ENCODE results near the gene ATP1A2. TPM values are rescaled to one million over a fixed set of nuclear protein-coding genes. Genes with fewer than 3 reads are reported as not detected.

The ATP1A2 gene
- total and polyA plus RNA-seq, 2 experiments from 2014 or later: 4.9 to 17.7 TPM

- H3K79me2 ChIP-seq (replicated peaks; ENCODE audit: insufficient read depth): peaks cover 4% of the 10 kb centered on the region; the same call in 1 of the 2 replicates
- H3K4me1 ChIP-seq (ENCODE audit: insufficient read depth): peaks cover 48% of the 10 kb centered on the region
- no peaks in the 10 kb centered on the region for H4K20me1 ChIP-seq (replicated peaks; ENCODE audit: insufficient read depth)
- H3K27ac Mint-ChIP-seq: no peak overlapping the region; the same call in 1 of the 2 replicates
- peak overlapping the region; percentile 90; the same call in 1 of the 2 replicates for H2AFZ ChIP-seq
- no peak overlapping the region for H3K27ac ChIP-seq (ENCODE audit: low read depth)
- H3K9me2 ChIP-seq (ENCODE audit: insufficient read depth): no peaks in the 10 kb centered on the region
- no peak for ATAC-seq
- H3K36me3 Mint-ChIP-seq (ENCODE audit: low read depth): peaks cover 14% of the 10 kb centered on the region
- peaks cover 68% of the 10 kb centered on the region for H3K4me1 Mint-ChIP-seq
- no peak for DNase-seq (ENCODE audit: low spot score)
- peak overlapping the region; percentile 53; the same call in 1 of the 2 replicates for H3K4me3 ChIP-seq
- no peaks in the 10 kb centered on the region for H3K36me3 ChIP-seq (ENCODE audit: insufficient read depth)
- H3K9me3 Mint-ChIP-seq: no peaks in the 10 kb centered on the region
- no peaks in the 10 kb centered on the region for H3F3A ChIP-seq (replicated peaks; ENCODE audit: low read depth)
- H3K4me2 ChIP-seq: peak overlapping the region; percentile 82
- peaks cover 15% of the 10 kb centered on the region for H3K27me3 Mint-ChIP-seq (ENCODE audit: insufficient read depth, low read depth, poor library complexity)
- peak overlapping the region; percentile 79 for H3K4me3 Mint-ChIP-seq
- no peak for TF ChIP-seq EZH2phosphoT487 (IDR thresholded peaks at IDR 0.05; ENCODE audit: unreplicated experiment)
- no peak for TF ChIP-seq POLR2AphosphoS5 (IDR thresholded peaks at IDR 0.05; ENCODE audit: low read depth)
- TF ChIP-seq ZNF462 (CRISPR knock-in tag; IDR thresholded peaks at IDR 0.05): no peak
- TF ChIP-seq NANOG (IDR thresholded peaks at IDR 0.05; ENCODE audit: borderline replicate concordance): no peak
- 0 out of 4 replicates have a peak, but pooled peaks of 1 of the 2 experiments have one; percentile 17 for TF ChIP-seq CTCF (conservative IDR thresholded peaks at IDR 0.05; ENCODE audit: low read depth in 2 of 2)
- H3K27me3 ChIP-seq (ENCODE audit: insufficient read depth): no peaks in the 10 kb centered on the region
Measured at GRCh38 chr1:160116283-160117147, 956 bp downstream of the ATP1A2 start.
